ENCODE measurements around the gene ITPRIP.

ITPRIP gene

GRCh38 chr10:104340641-104341040 is 2.4 kb upstream of the ITPRIP start:
- no peak for DNase-seq

GRCh38 chr10:104340111-104340526 is 1.9 kb upstream of the ITPRIP start:
- DNase-seq: no peak

GRCh38 chr10:104339469-104340110 is 1.3 kb upstream of the ITPRIP start:
- no peak for DNase-seq

- no peak for DNase-seq
Measured at GRCh38 chr10:104337521-104337984, 712 bp downstream of the ITPRIP start.

GRCh38 chr10:104336821-104337467 is 1.3 kb downstream of the ITPRIP start:
- DNase-seq: no peak

- DNase-seq: no peak
Measured at GRCh38 chr10:104334965-104335650, 3.2 kb downstream of the ITPRIP start.

- DNase-seq: no peak
Measured at GRCh38 chr10:104334561-104334960, 3.7 kb downstream of the ITPRIP start.

GRCh38 chr10:104333728-104334373 is 4.4 kb downstream of the ITPRIP start:
- DNase-seq: no peak

- peak; percentile 85 for DNase-seq
Measured at GRCh38 chr10:104333032-104333727, 5.1 kb downstream of the ITPRIP start.

- no peak for DNase-seq
Measured at GRCh38 chr10:104332243-104333031, 5.8 kb downstream of the ITPRIP start.

GRCh38 chr10:104331208-104331838 is 6.9 kb downstream of the ITPRIP start:
- no peak for DNase-seq

GRCh38 chr10:104330168-104331110 is 7.8 kb downstream of the ITPRIP start:
- no peak for DNase-seq

- DNase-seq: no peak
Measured at GRCh38 chr10:104329735-104330134, 8.5 kb downstream of the ITPRIP start.

GRCh38 chr10:104328896-104329710 is 9.2 kb downstream of the ITPRIP start:
- DNase-seq: peak; percentile 79

- DNase-seq: no peak
Measured at GRCh38 chr10:104328646-104328895, 9.7 kb downstream of the ITPRIP start.

- DNase-seq: no peak
Measured at GRCh38 chr10:104327745-104328645, 10.3 kb downstream of the ITPRIP start.

- no peak for DNase-seq
Measured at GRCh38 chr10:104326991-104327610, 11.2 kb downstream of the ITPRIP start.
